Measurements from ENCODE around the gene OR4D10. TPM values are rescaled to one million over a fixed set of nuclear protein-coding genes. Genes with fewer than 3 reads are reported as not detected.

Gene OR4D10
- total RNA-seq, 3 donors from 2014 or later, result not detected

DNA sequence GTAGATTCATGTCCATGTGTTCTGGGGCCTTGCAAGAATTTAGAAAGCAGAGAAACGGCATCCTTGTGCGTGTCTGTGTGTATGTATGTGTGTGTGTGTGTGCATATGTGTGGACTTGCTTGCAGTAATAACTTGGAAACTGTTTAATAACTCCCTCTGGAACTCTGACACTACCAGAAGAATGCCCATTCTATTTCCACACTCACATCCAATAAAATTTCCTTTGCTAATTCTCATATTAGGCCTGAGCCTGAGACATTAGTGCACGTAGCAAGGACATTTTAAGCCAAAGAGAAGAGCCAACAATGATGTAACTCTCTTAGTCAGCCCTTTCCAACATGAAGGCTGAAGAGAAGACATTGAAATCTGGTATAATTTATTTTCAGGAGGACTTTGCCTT lies 13.2 kb upstream of the OR4D10 start:
- no peak for DNase-seq
- Histone ChIP-seq H3K9me3 (no peaks in the 10 kb centered on the region), H3K4me3 (no peak overlapping the region), H3K4me1 (ENCODE audit: low read depth) (no peaks in the 10 kb centered on the region), H3K36me3 (ENCODE audit: low read depth) (no peaks in the 10 kb centered on the region)
- intact Hi-C loops (cut with DNase I, micrococcal nuclease), result no loop called here
- TF ChIP-seq, protein P1, sequence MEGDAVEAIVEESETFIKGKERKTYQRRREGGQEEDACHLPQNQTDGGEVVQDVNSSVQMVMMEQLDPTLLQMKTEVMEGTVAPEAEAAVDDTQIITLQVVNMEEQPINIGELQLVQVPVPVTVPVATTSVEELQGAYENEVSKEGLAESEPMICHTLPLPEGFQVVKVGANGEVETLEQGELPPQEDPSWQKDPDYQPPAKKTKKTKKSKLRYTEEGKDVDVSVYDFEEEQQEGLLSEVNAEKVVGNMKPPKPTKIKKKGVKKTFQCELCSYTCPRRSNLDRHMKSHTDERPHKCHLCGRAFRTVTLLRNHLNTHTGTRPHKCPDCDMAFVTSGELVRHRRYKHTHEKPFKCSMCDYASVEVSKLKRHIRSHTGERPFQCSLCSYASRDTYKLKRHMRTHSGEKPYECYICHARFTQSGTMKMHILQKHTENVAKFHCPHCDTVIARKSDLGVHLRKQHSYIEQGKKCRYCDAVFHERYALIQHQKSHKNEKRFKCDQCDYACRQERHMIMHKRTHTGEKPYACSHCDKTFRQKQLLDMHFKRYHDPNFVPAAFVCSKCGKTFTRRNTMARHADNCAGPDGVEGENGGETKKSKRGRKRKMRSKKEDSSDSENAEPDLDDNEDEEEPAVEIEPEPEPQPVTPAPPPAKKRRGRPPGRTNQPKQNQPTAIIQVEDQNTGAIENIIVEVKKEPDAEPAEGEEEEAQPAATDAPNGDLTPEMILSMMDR (IDR thresholded peaks at IDR 0.05), result no peak
- ATAC-seq, result no peak

DNA sequence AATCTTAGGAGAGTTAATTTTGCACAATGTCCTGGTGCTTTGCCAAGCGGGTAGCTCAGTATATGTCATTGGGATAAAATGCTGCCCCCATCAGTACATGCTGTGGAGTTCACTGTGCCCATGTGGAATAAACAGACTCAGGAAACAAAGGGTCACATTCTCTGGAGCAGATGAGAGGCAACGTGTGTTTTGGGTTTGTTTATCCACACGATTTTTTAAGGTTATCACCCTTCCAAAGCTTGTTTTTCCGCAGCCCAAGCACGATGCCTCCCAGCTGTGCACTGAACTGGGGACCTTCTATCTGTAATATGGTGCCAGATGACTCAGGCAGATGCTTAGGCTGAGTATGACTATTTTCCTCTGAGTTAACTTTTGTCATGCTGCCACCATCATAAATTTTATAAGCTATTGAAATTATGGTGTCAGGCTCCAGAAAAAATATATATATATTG lies 9.9 kb upstream of the OR4D10 start:
- Histone ChIP-seq H3K4me3 (no peak overlapping the region), H3K9me3 (no peaks in the 10 kb centered on the region), H3K4me1 (ENCODE audit: low read depth) (no peaks in the 10 kb centered on the region), H3K36me3 (ENCODE audit: low read depth) (no peaks in the 10 kb centered on the region)
- intact Hi-C loops (cut with DNase I, micrococcal nuclease), result no loop called here
- TF ChIP-seq, protein P1 (IDR thresholded peaks at IDR 0.05), result no peak
- peak in 1 of 3 donors; percentile 7 for DNase-seq
- peak; percentile 25 for ATAC-seq

DNA sequence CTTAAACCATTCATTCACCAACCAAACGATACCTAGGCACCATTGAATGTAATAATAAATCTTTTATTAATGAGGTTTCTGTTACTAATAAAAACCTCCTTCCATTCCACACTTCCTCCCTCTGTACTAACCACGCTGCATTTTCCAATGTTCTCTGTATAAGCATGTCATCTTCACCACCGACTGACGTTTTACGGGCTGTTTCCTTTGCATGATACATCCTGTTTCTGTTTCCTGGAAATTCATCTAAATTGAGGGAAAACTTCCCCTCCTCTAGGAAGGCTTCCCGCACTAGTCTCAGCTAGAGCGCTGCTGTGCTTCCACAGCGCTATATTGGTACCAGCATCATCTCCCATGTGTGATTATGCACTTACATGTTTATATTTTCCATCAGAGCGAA lies 2.1 kb downstream of the OR4D10 start:
- H3K4me1 ChIP-seq (ENCODE audit: low read depth), result no peaks in the 10 kb centered on the region
- TF ChIP-seq, protein P1 (IDR thresholded peaks at IDR 0.05), result no peak
- H3K36me3 ChIP-seq (ENCODE audit: low read depth), result no peaks in the 10 kb centered on the region
- DNase-seq (no peak), ATAC-seq (no peak)
- intact Hi-C loops (cut with DNase I, micrococcal nuclease), result no loop called here
- H3K4me3 ChIP-seq, result no peak overlapping the region
- no peaks in the 10 kb centered on the region for H3K9me3 ChIP-seq

DNA sequence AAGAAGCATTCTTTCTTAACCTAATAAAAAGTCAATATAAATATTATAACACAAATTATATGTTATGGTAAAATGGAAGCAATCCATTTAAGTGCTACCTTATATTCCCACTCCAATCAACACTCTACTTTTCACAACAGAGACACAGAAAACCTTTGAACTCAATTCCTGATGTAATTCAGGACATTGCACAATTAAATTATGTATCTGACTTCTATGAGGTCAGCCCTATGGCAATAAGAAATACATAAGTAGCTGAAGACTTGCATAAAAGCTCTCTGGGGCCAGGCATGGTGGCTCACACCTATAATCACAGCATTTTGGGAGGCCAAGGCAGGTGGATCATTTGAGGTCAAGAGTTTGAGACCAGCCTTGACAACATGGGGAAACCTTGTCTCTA lies 6.8 kb downstream of the OR4D10 start:
- Histone ChIP-seq H3K4me3 (no peak overlapping the region), H3K9me3 (no peaks in the 10 kb centered on the region), H3K36me3 (ENCODE audit: low read depth) (no peaks in the 10 kb centered on the region), H3K4me1 (ENCODE audit: low read depth) (no peaks in the 10 kb centered on the region)
- intact Hi-C loops (cut with DNase I, micrococcal nuclease), result no loop called here
- no peak for DNase-seq
- no peak for ATAC-seq
- TF ChIP-seq, protein P1 (IDR thresholded peaks at IDR 0.05), result no peak

DNA sequence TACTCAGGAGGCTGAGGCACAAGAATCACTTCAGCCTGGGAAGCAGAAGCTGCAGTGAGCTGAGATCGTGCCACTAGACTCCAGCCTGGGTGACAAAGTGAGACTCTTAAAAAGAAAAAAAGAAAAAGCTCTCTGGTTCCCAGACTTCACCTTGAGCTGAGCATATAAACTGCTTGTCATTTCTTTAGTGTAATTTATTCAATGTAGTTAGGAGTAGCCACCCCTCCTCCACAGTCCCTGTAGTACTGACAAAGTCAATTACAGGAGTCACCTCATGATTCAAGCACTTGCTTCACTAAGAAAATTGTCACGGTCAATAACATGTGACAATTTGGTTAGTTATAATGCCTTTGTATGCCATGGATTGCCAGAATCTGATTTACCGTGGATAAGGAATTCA lies 7.2 kb downstream of the OR4D10 start:
- intact Hi-C loops (cut with DNase I, micrococcal nuclease), result no loop called here
- Histone ChIP-seq H3K4me1 (ENCODE audit: low read depth) (no peaks in the 10 kb centered on the region), H3K36me3 (ENCODE audit: low read depth) (no peaks in the 10 kb centered on the region), H3K4me3 (no peak overlapping the region), H3K9me3 (no peaks in the 10 kb centered on the region)
- TF ChIP-seq, protein P1 (IDR thresholded peaks at IDR 0.05), result no peak
- ATAC-seq, result no peak
- DNase-seq, result no peak

DNA sequence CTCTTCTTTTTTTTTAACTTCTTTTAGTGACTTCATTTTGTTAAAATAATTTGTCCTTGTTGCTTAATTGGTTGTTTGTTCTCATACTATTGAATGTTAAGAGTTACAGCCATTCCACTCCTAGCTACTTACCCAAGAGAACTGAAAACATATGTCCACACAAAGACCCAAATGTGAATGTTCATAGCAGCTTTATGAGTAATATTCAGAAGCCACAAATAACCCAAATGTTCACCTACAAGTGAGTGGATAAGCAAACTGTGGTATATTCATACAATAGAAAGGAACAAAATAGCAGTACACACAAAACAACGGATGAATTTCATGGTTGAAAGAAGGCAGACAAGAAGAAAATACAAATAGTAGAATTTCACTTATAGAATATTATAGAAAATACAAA lies 28.8 kb downstream of the OR4D10 start:
- no peak overlapping the region for H3K4me3 ChIP-seq
- ATAC-seq (no peak), DNase-seq (no peak)
- no peaks in the 10 kb centered on the region for H3K9me3 ChIP-seq
- H3K4me1 ChIP-seq (ENCODE audit: low read depth), result no peaks in the 10 kb centered on the region
- H3K36me3 ChIP-seq (ENCODE audit: low read depth), result no peaks in the 10 kb centered on the region
- intact Hi-C loops (cut with DNase I, micrococcal nuclease), result no loop called here
- TF ChIP-seq, protein P1 (IDR thresholded peaks at IDR 0.05), result no peak

Measured in mucosa of descending colon (tissue), 3 donors.